Vein endothelial cell (primary cell): Measurements from ENCODE around the gene ZSWIM2. TPM values are rescaled to one million over a fixed set of nuclear protein-coding genes. Genes with fewer than 3 reads are reported as not detected.

Experiments used
- total RNA-seq: library from RNA; depleted of rRNA; stranded (reverse); fragments of >200 nt; gene quantifications from 2 replicates; pipeline ENCODE4 v1.2.3, GENCODE V29; 2012

The ZSWIM2 gene
- total RNA-seq: under 0.01 and 0.10 TPM in 2 replicates

DNA sequence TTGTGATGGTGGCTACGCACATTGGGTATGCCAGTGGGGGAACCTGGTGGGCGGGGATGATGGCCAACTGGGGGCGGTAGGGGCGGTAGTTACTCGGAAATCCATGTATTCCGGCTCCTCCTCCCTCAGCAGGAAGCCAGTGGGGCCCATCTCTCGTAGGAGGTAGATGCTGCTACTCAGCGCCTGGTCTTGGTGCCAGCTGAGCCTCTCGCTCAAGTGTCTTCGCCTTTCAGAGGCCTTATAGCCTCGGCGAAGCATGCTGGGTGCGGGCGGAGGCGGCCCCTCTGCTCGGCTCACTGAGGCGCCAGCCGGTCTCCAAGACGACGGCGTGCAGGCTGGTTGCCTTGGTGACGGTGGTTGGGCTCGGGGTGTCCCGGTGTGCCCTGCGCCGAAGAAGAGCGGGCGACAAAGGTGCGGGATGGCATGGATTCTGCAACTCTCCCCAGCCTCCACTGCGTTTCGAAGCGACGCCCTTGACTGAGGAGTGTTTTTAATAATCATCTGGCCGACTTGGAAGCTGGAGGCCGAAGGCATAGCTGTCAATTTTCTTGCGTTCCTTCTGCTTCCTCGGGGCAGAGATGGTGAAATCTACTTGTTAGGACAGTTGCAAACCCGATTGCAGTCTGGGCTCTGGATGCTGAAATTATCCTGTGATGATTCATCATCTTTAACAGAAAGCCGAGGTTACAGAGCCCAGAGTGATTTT lies at the start of gene ZSWIM2:
Gene ZSWIM2 (minus strand): TSS at position 298 of the 706 bp plus-strand sequence. CDS start 40 bp downstream, at position 258.

Other genes starting within 250 kb of the ZSWIM2 start
- 18.6 and 23.5 TPM in 2 replicates for gene FAM171B, start 155.1 kb downstream of the ZSWIM2 start, total RNA-seq